ENCODE results near the gene SH3TC1.

SH3TC1 gene

GRCh38 chr4:8278421-8279287, 79.6 kb downstream of the SH3TC1 start:
- DNase-seq (ENCODE audit: insufficient read length, low spot score), result no peak
- FAIRE-seq, result no peak
- no peak for TF ChIP-seq CTCF (IDR thresholded peaks at IDR 0.05; ENCODE audit: insufficient read depth, missing control alignments)

- FAIRE-seq, result no peak
- TF ChIP-seq CTCF (IDR thresholded peaks at IDR 0.05; ENCODE audit: insufficient read depth, missing control alignments), result no peak
- no peak for DNase-seq (ENCODE audit: insufficient read length, low spot score)
These were observed 80.4 kb downstream of the SH3TC1 start for GRCh38 chr4:8279321-8280157.

- DNase-seq (ENCODE audit: insufficient read length, low spot score) (no peak), FAIRE-seq (no peak)
- TF ChIP-seq CTCF (IDR thresholded peaks at IDR 0.05; ENCODE audit: insufficient read depth, missing control alignments), result no peak
These were observed 81.2 kb downstream of the SH3TC1 start for GRCh38 chr4:8280158-8280875.

- no peak for TF ChIP-seq CTCF (IDR thresholded peaks at IDR 0.05; ENCODE audit: insufficient read depth, missing control alignments)
- DNase-seq (ENCODE audit: insufficient read length, low spot score) (no peak), FAIRE-seq (no peak)
These were observed 81.9 kb downstream of the SH3TC1 start for GRCh38 chr4:8280876-8281440.

GRCh38 chr4:8281519-8282133, 82.5 kb downstream of the SH3TC1 start:
- no peak for TF ChIP-seq CTCF (IDR thresholded peaks at IDR 0.05; ENCODE audit: insufficient read depth, missing control alignments)
- no peak for DNase-seq (ENCODE audit: insufficient read length, low spot score)
- FAIRE-seq, result no peak

GRCh38 chr4:8282134-8282641, 83.1 kb downstream of the SH3TC1 start:
- FAIRE-seq (no peak), DNase-seq (ENCODE audit: insufficient read length, low spot score) (no peak)
- TF ChIP-seq CTCF (IDR thresholded peaks at IDR 0.05; ENCODE audit: insufficient read depth, missing control alignments), result no peak
